A673 (cell line): ENCODE data around the gene C10orf90. TPM values are rescaled to one million over a fixed set of nuclear protein-coding genes. Genes with fewer than 3 reads are reported as not detected.

ENCODE experiments used
- BruUV-seq: library from RNA; stranded (reverse); fragments of 400-500 nt; replicated peaks from 2 replicates; lab custom pipeline; 2021; lab: Mats Ljungman, UMichigan
- CTCF ChIA-PET: fragments of 300-600 bp; sonication (Branson Sonifier 250); formaldehyde crosslinking; loops from one replicate; lab custom pipeline; 2022; ENCODE audit warnings: antibody characterized with exemption; lab: Charles Lee
- POLR2A ChIA-PET: fragments of 300-600 bp; sonication (Branson Sonifier 250); formaldehyde crosslinking; loops from one replicate; lab custom pipeline; 2022; ENCODE audit warnings: antibody characterized with exemption; ENCODE audit not compliant: low non-redundant PET; lab: Charles Lee
- DNase-seq: peaks from one replicate; pipeline ENCODE4 v3.0.0-alpha.2; 2015; ENCODE audit warnings: low spot score
- H3K27ac ChIP-seq: fragments of 200-600 bp; sonication (generic); 2 replicates; pipeline ENCODE4 v1.5.1; 2016; ENCODE audit warnings: mixed run types, low read depth, mild to moderate bottlenecking, mixed read lengths, antibody characterized with exemption, low read length; ENCODE audit not compliant: poor library complexity, severe bottlenecking
- H3K27me3 ChIP-seq: fragments of 200-600 bp; sonication (generic); replicated peaks from 2 replicates; pipeline ENCODE4 v1.6.1; 2017; ENCODE audit warnings: mixed run types, low read depth, mild to moderate bottlenecking, mixed read lengths, antibody characterized with exemption, low read length; ENCODE audit not compliant: insufficient read depth, poor library complexity
- H3K36me3 ChIP-seq: fragments of 200-600 bp; sonication (generic); 2 replicates; pipeline ENCODE4 v1.6.1; 2016; ENCODE audit warnings: mixed run types, mild to moderate bottlenecking, mixed read lengths, antibody characterized with exemption, low read length; ENCODE audit not compliant: insufficient read depth, poor library complexity, severe bottlenecking
- H3K4me1 ChIP-seq: fragments of 200-600 bp; sonication (generic); 2 replicates; pipeline ENCODE4 v1.6.1; 2017; ENCODE audit warnings: mixed run types, mild to moderate bottlenecking, mixed read lengths, antibody characterized with exemption, low read length; ENCODE audit not compliant: insufficient read depth, poor library complexity, severe bottlenecking
- H3K4me3 ChIP-seq: fragments of 200-600 bp; sonication (generic); 2 replicates; pipeline ENCODE4 v1.5.1; 2016; ENCODE audit warnings: low read depth, mixed run types, mild to moderate bottlenecking, mixed read lengths, low read length; ENCODE audit not compliant: poor library complexity, severe bottlenecking
- H3K9me3 ChIP-seq: fragments of 200-600 bp; sonication (generic); 2 replicates; pipeline ENCODE4 v1.6.1; 2016; ENCODE audit warnings: mixed run types, low read depth, mild to moderate bottlenecking, mixed read lengths, antibody characterized with exemption, low read length; ENCODE audit not compliant: poor library complexity, severe bottlenecking
- CTCF ChIP-seq: fragments of 300-800, 200-600 bp; sonication (generic); conservative IDR thresholded peaks from 2 replicates; pipeline ENCODE4 v1.5.1; 2017; ENCODE audit warnings: low read depth, mild to moderate bottlenecking, antibody characterized with exemption, low read length, moderate library complexity, mixed read lengths
- EZH2 ChIP-seq: fragments of 200-600 bp; sonication (generic); IDR thresholded peaks from 2 replicates; pipeline ENCODE4 v1.6.1; 2017; ENCODE audit warnings: borderline replicate concordance, low read depth, mild to moderate bottlenecking, mixed read lengths, antibody characterized with exemption, low read length; ENCODE audit not compliant: poor library complexity, severe bottlenecking
- intact Hi-C: fragments of 100-400 bp; cut with micrococcal nuclease; formaldehyde crosslinking; loops from one replicate; pipeline ENCODE4 v1.10.0; 2022; ENCODE audit not compliant: unreplicated experiment
- total RNA-seq: library from RNA; stranded (reverse); gene quantifications from 2 replicates; pipeline ENCODE4 v1.2.3, GENCODE V29; 2021

C10orf90 gene
- total RNA-seq, 1 experiment from 2014 or later, result not detected

- no peak overlapping the region for H3K27ac ChIP-seq
- intact Hi-C loops, result no loop called here
- ChIA-PET CTCF (no interaction called here), POLR2A (no interaction called here)
- BruUV-seq, result no TSS peak
- DNase-seq, result no peak
- no peaks in the 10 kb centered on the region for H3K4me1 ChIP-seq
- no peak overlapping the region for H3K4me3 ChIP-seq
- H3K36me3 ChIP-seq, result no peaks in the 10 kb centered on the region
- no peaks in the 10 kb centered on the region for H3K9me3 ChIP-seq
- no peaks in the 10 kb centered on the region for H3K27me3 ChIP-seq
- TF ChIP-seq CTCF (no peak), EZH2 (no peak)
Measured at GRCh38 chr10:126596472-126597016, 73.9 kb downstream of the C10orf90 start.

GRCh38 chr10:126595160-126595559 lies 75.3 kb downstream of the C10orf90 start:
- CTCF ChIA-PET, result no interaction called here
- intact Hi-C loops, result no loop called here
- no peaks in the 10 kb centered on the region for H3K36me3 ChIP-seq
- no peaks in the 10 kb centered on the region for H3K4me1 ChIP-seq
- H3K9me3 ChIP-seq, result no peaks in the 10 kb centered on the region
- POLR2A ChIA-PET, result no interaction called here
- H3K4me3 ChIP-seq, result no peak overlapping the region
- no TSS peak for BruUV-seq
- DNase-seq, result no peak
- no peak for TF ChIP-seq EZH2
- no peak for TF ChIP-seq CTCF
- no peaks in the 10 kb centered on the region for H3K27me3 ChIP-seq
- H3K27ac ChIP-seq, result no peak overlapping the region

- ChIA-PET CTCF (no interaction called here), POLR2A (no interaction called here)
- intact Hi-C loops, result no loop called here
Measured at GRCh38 chr10:126593968-126594701, 76.4 kb downstream of the C10orf90 start.

More at GRCh38 chr10:126593968-126594701, 76.4 kb downstream of the C10orf90 start:
- Histone ChIP-seq H3K27ac (no peak overlapping the region), H3K9me3 (no peaks in the 10 kb centered on the region), H3K27me3 (no peaks in the 10 kb centered on the region), H3K4me1 (no peaks in the 10 kb centered on the region), H3K4me3 (no peak overlapping the region), H3K36me3 (no peaks in the 10 kb centered on the region)
- BruUV-seq, result no TSS peak
- TF ChIP-seq CTCF (no peak), EZH2 (no peak)
- no peak for DNase-seq
